SK-N-SH treated with all-trans-retinoic acid at 6 μM for 48 hours (cell line): ENCODE data around the gene LFNG.

Source experiments
- CSDC2 ChIP-seq: fragments of 250-450 bp; sonication (Bioruptor Pico); IDR thresholded peaks from 2 replicates; pipeline ENCODE4 v1.5.0; 2020; ENCODE audit warnings: mild to moderate bottlenecking, moderate library complexity
- ISL1 ChIP-seq: fragments of 250-450 bp; sonication (Bioruptor Pico); IDR thresholded peaks from 2 replicates; pipeline ENCODE4 v2.1.2; 2022; ENCODE audit warnings: mild to moderate bottlenecking, moderate library complexity
- PPARA ChIP-seq: fragments of 250-450 bp; sonication (Bioruptor Pico); IDR thresholded peaks from 2 replicates; pipeline ENCODE4 v1.5.0; 2020; ENCODE audit warnings: mild to moderate bottlenecking, borderline replicate concordance
- RARB ChIP-seq: fragments of 250-450 bp; sonication (Bioruptor Pico); IDR thresholded peaks from 2 replicates; pipeline ENCODE4 v1.8.0; 2021; ENCODE audit warnings: mild to moderate bottlenecking, moderate library complexity
- SNAI2 ChIP-seq: fragments of 250-450 bp; sonication (Bioruptor Pico); IDR thresholded peaks from 2 replicates; pipeline ENCODE4 v1.5.0; 2020; ENCODE audit warnings: mild to moderate bottlenecking, moderate library complexity
- ZC3H10 ChIP-seq: fragments of 250-450 bp; sonication (Bioruptor Pico); IDR thresholded peaks from 2 replicates; pipeline ENCODE4 v1.5.1; 2021; ENCODE audit warnings: mild to moderate bottlenecking, moderate library complexity
- ZFP30 ChIP-seq: fragments of 450-650 bp; formaldehyde crosslinking; IDR thresholded peaks from 2 replicates; pipeline ENCODE4 v1.5.0; 2022; ENCODE audit warnings: mild to moderate bottlenecking, moderate library complexity
- ZNF565 ChIP-seq: fragments of 450-650 bp; formaldehyde crosslinking; conservative IDR thresholded peaks from 2 replicates; pipeline ENCODE4 v1.5.0; 2020; ENCODE audit warnings: low read depth, mild to moderate bottlenecking, moderate library complexity
- TF ChIP-seq, protein P1 (sequence below): fragments of 250-450 bp; sonication (Bioruptor Pico); IDR thresholded peaks from 2 replicates; pipeline ENCODE4 v1.5.1; 2020; ENCODE audit warnings: low read depth, mild to moderate bottlenecking, moderate library complexity
- TF ChIP-seq, protein P2 (sequence below): fragments of 250-450 bp; sonication (Bioruptor Pico); IDR thresholded peaks from 2 replicates; pipeline ENCODE4 v1.5.1; 2021; ENCODE audit warnings: mild to moderate bottlenecking, moderate library complexity

- no peak for TF ChIP-seq PPARA (CRISPR knock-in tag)
- no peak for TF ChIP-seq ZC3H10 (CRISPR knock-in tag)
- no peak for TF ChIP-seq SNAI2 (CRISPR knock-in tag)
- no peak for TF ChIP-seq ISL1
- TF ChIP-seq, protein P1, sequence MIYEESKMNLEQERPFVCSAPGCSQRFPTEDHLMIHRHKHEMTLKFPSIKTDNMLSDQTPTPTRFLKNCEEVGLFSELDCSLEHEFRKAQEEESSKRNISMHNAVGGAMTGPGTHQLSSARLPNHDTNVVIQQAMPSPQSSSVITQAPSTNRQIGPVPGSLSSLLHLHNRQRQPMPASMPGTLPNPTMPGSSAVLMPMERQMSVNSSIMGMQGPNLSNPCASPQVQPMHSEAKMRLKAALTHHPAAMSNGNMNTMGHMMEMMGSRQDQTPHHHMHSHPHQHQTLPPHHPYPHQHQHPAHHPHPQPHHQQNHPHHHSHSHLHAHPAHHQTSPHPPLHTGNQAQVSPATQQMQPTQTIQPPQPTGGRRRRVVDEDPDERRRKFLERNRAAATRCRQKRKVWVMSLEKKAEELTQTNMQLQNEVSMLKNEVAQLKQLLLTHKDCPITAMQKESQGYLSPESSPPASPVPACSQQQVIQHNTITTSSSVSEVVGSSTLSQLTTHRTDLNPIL (CRISPR knock-in tag), result no peak
- TF ChIP-seq ZNF565 (CRISPR knock-in tag), result no peak
- no peak for TF ChIP-seq CSDC2 (CRISPR knock-in tag)
- TF ChIP-seq ZFP30 (CRISPR knock-in tag), result no peak
- TF ChIP-seq, protein P2, sequence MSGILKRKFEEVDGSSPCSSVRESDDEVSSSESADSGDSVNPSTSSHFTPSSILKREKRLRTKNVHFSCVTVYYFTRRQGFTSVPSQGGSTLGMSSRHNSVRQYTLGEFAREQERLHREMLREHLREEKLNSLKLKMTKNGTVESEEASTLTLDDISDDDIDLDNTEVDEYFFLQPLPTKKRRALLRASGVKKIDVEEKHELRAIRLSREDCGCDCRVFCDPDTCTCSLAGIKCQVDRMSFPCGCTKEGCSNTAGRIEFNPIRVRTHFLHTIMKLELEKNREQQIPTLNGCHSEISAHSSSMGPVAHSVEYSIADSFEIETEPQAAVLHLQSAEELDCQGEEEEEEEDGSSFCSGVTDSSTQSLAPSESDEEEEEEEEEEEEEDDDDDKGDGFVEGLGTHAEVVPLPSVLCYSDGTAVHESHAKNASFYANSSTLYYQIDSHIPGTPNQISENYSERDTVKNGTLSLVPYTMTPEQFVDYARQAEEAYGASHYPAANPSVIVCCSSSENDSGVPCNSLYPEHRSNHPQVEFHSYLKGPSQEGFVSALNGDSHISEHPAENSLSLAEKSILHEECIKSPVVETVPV (CRISPR knock-in tag), result no peak
- TF ChIP-seq RARB (CRISPR knock-in tag), result no peak
Measured at GRCh38 chr7:2493205-2494164, 26.1 kb upstream of the LFNG start.
